ENCODE measurements around the gene VHLL.

Gene VHLL

DNA sequence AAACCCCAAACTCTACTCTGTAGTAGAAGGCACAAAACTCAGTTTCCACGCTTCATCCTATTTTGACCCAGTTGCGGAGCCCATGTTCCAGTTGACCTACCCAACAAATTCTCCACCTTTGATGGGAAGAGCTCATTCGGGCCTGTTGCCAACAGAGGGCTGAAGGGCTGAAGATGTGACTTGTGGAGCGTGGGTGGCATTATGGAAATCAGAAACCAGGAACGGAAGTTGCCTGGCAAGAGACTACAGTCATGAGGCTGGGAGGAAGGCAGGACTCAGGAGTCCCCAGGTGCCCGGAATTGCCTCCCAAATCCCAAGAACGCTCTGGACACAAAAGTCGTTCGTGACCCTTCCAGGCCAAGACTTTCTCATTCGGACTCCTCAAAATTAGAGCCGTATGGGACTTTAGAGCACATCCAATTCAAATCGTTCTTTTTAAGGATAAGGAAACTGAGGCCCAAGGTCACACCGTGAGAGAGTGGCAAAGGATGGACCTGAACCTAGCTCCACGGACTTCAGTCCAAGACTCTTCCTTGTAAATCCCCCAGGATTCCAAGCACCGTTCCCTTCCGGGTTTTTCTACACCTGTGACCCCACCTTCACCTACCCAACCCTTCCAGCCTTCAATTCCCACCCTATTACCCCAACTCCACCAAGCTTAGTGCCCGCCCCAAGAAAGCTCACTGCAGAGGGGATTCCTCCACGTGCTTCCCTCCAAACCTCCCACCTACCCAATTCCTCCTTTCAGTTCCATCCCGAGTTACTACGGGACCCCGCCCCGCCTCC lies 17.2 kb downstream of the VHLL start:
- peaks cover 81% of the 10 kb centered on the region for H3K79me2 ChIP-seq (ENCODE audit: low read length)
- H2AFZ ChIP-seq (ENCODE audit: low read length) = peak overlapping the region; percentile 56; the same call in 1 of the 2 replicates
- H3K4me1 ChIP-seq (ENCODE audit: low read length) = peaks cover 23% of the 10 kb centered on the region; the same call in 1 of the 2 replicates
- H3K9me2 ChIP-seq (replicated peaks; ENCODE audit: insufficient read depth, low read length) = no peaks in the 10 kb centered on the region
- H4K20me1 ChIP-seq (ENCODE audit: insufficient read depth, low read length) = 0 out of 2 replicates have a peak, but pooled peaks cover 3% of the 10 kb centered on the region
- no peaks in the 10 kb centered on the region for H3K27me3 ChIP-seq (replicated peaks; ENCODE audit: insufficient read depth, low read length)
- peak overlapping the region; percentile 84 for H3K4me3 ChIP-seq (ENCODE audit: low read length)
- H3K27ac ChIP-seq (ENCODE audit: low read length) = peak overlapping the region; percentile 68
- peaks cover 17% of the 10 kb centered on the region for H3K36me3 ChIP-seq (replicated peaks; ENCODE audit: insufficient read depth, low read length)
- peaks cover 7% of the 10 kb centered on the region for H3F3A ChIP-seq (ENCODE audit: insufficient read depth, low read length)
- DNase-seq = peak; percentile 47
- TF ChIP-seq EZH2 (optimal IDR thresholded peaks at IDR 0.05; ENCODE audit: low read depth, low read length) (no peak), EZH2phosphoT487 (IDR thresholded peaks at IDR 0.05; ENCODE audit: low read length) (no peak)
- TF ChIP-seq, protein P1, sequence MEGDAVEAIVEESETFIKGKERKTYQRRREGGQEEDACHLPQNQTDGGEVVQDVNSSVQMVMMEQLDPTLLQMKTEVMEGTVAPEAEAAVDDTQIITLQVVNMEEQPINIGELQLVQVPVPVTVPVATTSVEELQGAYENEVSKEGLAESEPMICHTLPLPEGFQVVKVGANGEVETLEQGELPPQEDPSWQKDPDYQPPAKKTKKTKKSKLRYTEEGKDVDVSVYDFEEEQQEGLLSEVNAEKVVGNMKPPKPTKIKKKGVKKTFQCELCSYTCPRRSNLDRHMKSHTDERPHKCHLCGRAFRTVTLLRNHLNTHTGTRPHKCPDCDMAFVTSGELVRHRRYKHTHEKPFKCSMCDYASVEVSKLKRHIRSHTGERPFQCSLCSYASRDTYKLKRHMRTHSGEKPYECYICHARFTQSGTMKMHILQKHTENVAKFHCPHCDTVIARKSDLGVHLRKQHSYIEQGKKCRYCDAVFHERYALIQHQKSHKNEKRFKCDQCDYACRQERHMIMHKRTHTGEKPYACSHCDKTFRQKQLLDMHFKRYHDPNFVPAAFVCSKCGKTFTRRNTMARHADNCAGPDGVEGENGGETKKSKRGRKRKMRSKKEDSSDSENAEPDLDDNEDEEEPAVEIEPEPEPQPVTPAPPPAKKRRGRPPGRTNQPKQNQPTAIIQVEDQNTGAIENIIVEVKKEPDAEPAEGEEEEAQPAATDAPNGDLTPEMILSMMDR (IDR thresholded peaks at IDR 0.05; ENCODE audit: low read length) = no peak
- H3K9ac ChIP-seq (ENCODE audit: low read length) = peak overlapping the region; percentile 79
- H3K4me2 ChIP-seq (ENCODE audit: low read depth, low read length) = peak overlapping the region; percentile 90
- no peaks in the 10 kb centered on the region for H3K9me3 ChIP-seq (replicated peaks; ENCODE audit: insufficient read depth, low read length)

DNA sequence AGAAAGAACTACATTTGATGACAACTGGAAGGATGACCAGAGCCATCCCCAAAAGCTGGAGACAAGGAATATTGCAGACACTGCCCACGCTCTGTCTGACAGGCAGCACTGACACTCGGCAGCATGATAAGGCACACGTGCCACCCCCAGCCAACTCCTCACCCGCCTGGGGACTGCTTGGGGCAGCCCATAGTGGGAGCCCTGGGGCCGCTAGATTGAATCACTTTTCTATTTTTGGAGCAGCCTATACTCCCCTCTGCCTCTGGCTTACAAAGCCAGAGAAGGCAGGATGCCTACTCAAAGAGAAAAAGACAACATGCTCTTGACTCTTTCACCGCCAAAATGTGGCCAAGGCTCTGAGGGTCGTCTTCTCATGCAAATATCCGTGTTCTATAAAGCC lies 17.8 kb downstream of the VHLL start:
- Histone ChIP-seq H3K9me3 (replicated peaks; ENCODE audit: insufficient read depth, low read length) (no peaks in the 10 kb centered on the region), H3K4me2 (ENCODE audit: low read depth, low read length) (peak overlapping the region; percentile 90), H4K20me1 (ENCODE audit: insufficient read depth, low read length) (0 out of 2 replicates have a peak, but pooled peaks cover 3% of the 10 kb centered on the region), H3F3A (ENCODE audit: insufficient read depth, low read length) (peaks cover 7% of the 10 kb centered on the region), H3K36me3 (replicated peaks; ENCODE audit: insufficient read depth, low read length) (peaks cover 21% of the 10 kb centered on the region), H2AFZ (ENCODE audit: low read length) (no peak overlapping the region), H3K79me2 (ENCODE audit: low read length) (peaks cover 83% of the 10 kb centered on the region), H3K27ac (ENCODE audit: low read length) (peak overlapping the region; percentile 68), H3K27me3 (replicated peaks; ENCODE audit: insufficient read depth, low read length) (no peaks in the 10 kb centered on the region), H3K9me2 (replicated peaks; ENCODE audit: insufficient read depth, low read length) (no peaks in the 10 kb centered on the region), H3K4me1 (ENCODE audit: low read length) (peaks cover 23% of the 10 kb centered on the region; the same call in 1 of the 2 replicates), H3K9ac (ENCODE audit: low read length) (peak overlapping the region; percentile 79), H3K4me3 (ENCODE audit: low read length) (peak overlapping the region; percentile 84)
- DNase-seq = peak; percentile 91
- TF ChIP-seq, protein P1 (IDR thresholded peaks at IDR 0.05; ENCODE audit: low read length) = peak; percentile 43
- no peak for TF ChIP-seq EZH2phosphoT487 (IDR thresholded peaks at IDR 0.05; ENCODE audit: low read length)

DNA sequence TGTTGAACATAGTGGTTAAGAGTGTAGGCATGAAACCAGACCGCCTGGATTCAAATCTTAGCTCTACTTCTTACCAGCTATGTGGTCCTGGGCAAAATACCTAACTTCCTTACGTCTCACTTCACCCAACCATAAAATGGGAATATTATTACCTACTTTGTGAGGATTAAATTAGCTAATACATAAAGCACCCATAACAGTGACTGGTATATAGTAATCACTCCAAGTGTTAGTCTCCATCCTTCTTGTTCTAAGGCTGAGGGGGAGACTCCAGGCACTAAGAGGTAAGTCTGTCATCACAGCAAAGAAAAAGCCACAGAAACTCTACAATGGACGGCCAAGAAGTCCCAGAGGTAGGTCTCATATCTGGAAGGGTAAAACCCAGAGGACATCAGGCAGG lies 19.3 kb downstream of the VHLL start:
- no peak for DNase-seq
- no peak overlapping the region for H3K4me3 ChIP-seq (ENCODE audit: low read length)
- TF ChIP-seq, protein P1 (IDR thresholded peaks at IDR 0.05; ENCODE audit: low read length) = no peak
- TF ChIP-seq EZH2 (optimal IDR thresholded peaks at IDR 0.05; ENCODE audit: low read depth, low read length) (no peak), EZH2phosphoT487 (IDR thresholded peaks at IDR 0.05; ENCODE audit: low read length) (no peak)
- H2AFZ ChIP-seq (ENCODE audit: low read length) = no peak overlapping the region
- H3K9me3 ChIP-seq (replicated peaks; ENCODE audit: insufficient read depth, low read length) = no peaks in the 10 kb centered on the region
- peaks cover 85% of the 10 kb centered on the region for H3K79me2 ChIP-seq (ENCODE audit: low read length)
- H4K20me1 ChIP-seq (ENCODE audit: insufficient read depth, low read length) = 0 out of 2 replicates have a peak, but pooled peaks cover 3% of the 10 kb centered on the region
- H3K4me2 ChIP-seq (ENCODE audit: low read depth, low read length) = no peak overlapping the region
- peaks cover 25% of the 10 kb centered on the region for H3K36me3 ChIP-seq (replicated peaks; ENCODE audit: insufficient read depth, low read length)
- peaks cover 7% of the 10 kb centered on the region for H3F3A ChIP-seq (ENCODE audit: insufficient read depth, low read length)
- H3K27ac ChIP-seq (ENCODE audit: low read length) = no peak overlapping the region
- H3K9me2 ChIP-seq (replicated peaks; ENCODE audit: insufficient read depth, low read length) = no peaks in the 10 kb centered on the region
- no peak overlapping the region for H3K9ac ChIP-seq (ENCODE audit: low read length)
- H3K27me3 ChIP-seq (replicated peaks; ENCODE audit: insufficient read depth, low read length) = no peaks in the 10 kb centered on the region
- peaks cover 23% of the 10 kb centered on the region; the same call in 1 of the 2 replicates for H3K4me1 ChIP-seq (ENCODE audit: low read length)

Data from MM.1S (cell line).